Bronchial epithelial cell (primary cell): ENCODE data around the gene C4orf54. TPM values are rescaled to one million over a fixed set of nuclear protein-coding genes. Genes with fewer than 3 reads are reported as not detected.
A peak's percentile ranks its signal among the peaks of the same experiment; 100 is the strongest.

Source experiments
- DNase-seq: peaks from one replicate; pipeline ENCODE4 v3.0.0-alpha.2; 2010; ENCODE audit warnings: low read depth
- FAIRE-seq: peaks from 2 replicates; lab custom pipeline; 2011; peaks lifted over from hg19 to GRCh38; lab: Jason Lieb, UNC
- H3K27me3 ChIP-seq: 2 replicates; pipeline ENCODE4 v1.5.1; 2011; ENCODE audit warnings: low read length; ENCODE audit not compliant: control insufficient read depth, insufficient read depth
- H3K36me3 ChIP-seq: 2 replicates; pipeline ENCODE4 v1.5.1; 2011; ENCODE audit warnings: low read length; ENCODE audit not compliant: control insufficient read depth, insufficient read depth
- H3K4me3 ChIP-seq: 2 replicates; pipeline ENCODE4 v1.5.1; 2011; ENCODE audit warnings: mild to moderate bottlenecking, low read depth, low read length, control low read depth
- total RNA-seq: library from RNA; depleted of rRNA; stranded (reverse); fragments of >200 nt; gene quantifications from 2 replicates; pipeline ENCODE4 v1.2.1, GENCODE V29; 2014
- TF ChIP-seq, protein P1 (sequence below): IDR thresholded peaks from 2 replicates; pipeline ENCODE4 v1.5.1; 2011; ENCODE audit warnings: mild to moderate bottlenecking, moderate library complexity, low read length, control low read depth, inconsistent platforms; ENCODE audit not compliant: insufficient read depth, severe bottlenecking

The C4orf54 gene
- total RNA-seq, 1 donor from 2014 or later, result under 0.01 TPM

DNA sequence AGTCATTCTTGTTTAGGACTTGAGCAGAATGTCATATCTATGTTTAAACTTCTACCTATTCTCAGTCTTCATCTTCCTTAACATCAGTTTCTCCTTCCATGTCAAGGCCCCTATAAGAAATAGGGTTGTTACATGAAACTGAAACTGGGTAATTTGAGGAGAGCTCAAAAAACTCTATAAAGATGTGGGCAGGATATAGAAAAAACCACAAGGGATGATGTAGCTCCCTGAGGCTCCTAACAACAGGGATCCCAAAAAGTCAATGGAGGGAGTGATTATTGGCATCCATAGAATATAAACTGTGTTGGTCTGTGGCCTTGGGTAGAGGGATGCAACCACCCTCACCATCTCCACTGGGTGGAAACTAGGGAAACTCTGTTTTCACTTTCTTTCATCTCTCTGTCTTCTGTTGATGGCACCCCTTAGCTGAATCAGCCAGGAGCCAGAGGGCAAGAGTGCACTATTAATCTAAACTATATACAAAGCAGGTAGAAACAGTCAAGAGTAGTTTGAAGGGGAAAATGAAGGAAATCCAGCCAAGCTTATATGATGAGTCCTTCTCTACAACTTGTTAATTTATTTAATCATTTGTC lies 27.6 kb downstream of the C4orf54 start:
- DNase-seq (no peak), FAIRE-seq (no peak)
- Histone ChIP-seq H3K36me3 (no peaks in the 10 kb centered on the region), H3K27me3 (no peaks in the 10 kb centered on the region), H3K4me3 (no peak overlapping the region)
- TF ChIP-seq, protein P1, sequence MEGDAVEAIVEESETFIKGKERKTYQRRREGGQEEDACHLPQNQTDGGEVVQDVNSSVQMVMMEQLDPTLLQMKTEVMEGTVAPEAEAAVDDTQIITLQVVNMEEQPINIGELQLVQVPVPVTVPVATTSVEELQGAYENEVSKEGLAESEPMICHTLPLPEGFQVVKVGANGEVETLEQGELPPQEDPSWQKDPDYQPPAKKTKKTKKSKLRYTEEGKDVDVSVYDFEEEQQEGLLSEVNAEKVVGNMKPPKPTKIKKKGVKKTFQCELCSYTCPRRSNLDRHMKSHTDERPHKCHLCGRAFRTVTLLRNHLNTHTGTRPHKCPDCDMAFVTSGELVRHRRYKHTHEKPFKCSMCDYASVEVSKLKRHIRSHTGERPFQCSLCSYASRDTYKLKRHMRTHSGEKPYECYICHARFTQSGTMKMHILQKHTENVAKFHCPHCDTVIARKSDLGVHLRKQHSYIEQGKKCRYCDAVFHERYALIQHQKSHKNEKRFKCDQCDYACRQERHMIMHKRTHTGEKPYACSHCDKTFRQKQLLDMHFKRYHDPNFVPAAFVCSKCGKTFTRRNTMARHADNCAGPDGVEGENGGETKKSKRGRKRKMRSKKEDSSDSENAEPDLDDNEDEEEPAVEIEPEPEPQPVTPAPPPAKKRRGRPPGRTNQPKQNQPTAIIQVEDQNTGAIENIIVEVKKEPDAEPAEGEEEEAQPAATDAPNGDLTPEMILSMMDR, result no peak

DNA sequence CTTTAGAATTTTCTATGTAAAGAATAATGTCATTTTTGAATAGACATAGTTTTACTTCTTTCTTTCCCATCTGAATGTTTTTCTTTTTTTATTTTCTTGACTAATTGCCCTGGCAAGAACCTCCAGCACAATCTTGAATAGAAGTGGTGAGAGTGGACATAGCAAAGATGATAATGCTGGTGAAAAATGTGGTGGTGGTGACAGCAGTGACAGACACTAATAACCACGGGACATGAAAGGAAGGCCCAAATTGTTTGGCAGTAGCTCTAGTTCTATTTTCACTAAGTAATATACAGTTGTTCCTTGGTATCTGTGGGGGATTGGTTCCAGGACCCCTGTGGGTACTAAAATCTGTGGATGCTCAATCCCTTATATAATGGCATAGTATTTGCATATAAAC lies 29.6 kb downstream of the C4orf54 start:
- TF ChIP-seq, protein P1, result no peak
- Histone ChIP-seq H3K4me3 (no peak overlapping the region), H3K36me3 (no peaks in the 10 kb centered on the region), H3K27me3 (no peaks in the 10 kb centered on the region)
- FAIRE-seq (no peak), DNase-seq (no peak)

DNA sequence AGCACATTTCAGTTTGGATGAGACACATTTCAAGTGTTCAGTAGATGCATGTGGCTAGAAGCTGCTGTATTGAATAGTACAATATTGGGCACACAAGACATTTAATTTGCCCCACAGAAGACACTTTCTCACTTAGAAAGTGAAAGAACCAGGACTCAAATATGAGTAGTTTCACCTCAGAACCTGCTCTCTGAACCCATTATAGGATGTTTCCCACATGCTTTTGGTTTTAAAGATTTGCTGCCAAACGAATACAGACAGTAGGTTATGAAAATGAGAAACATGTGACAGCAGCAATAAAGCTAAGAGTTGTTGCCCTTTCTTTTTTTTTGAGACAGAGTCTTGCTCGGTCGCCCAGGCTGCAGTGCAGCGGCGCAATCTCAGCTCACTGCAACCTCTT lies 32.3 kb downstream of the C4orf54 start:
- Histone ChIP-seq H3K27me3 (no peaks in the 10 kb centered on the region), H3K4me3 (no peak overlapping the region), H3K36me3 (no peaks in the 10 kb centered on the region)
- FAIRE-seq, result no peak
- no peak for DNase-seq
- TF ChIP-seq, protein P1, result no peak

DNA sequence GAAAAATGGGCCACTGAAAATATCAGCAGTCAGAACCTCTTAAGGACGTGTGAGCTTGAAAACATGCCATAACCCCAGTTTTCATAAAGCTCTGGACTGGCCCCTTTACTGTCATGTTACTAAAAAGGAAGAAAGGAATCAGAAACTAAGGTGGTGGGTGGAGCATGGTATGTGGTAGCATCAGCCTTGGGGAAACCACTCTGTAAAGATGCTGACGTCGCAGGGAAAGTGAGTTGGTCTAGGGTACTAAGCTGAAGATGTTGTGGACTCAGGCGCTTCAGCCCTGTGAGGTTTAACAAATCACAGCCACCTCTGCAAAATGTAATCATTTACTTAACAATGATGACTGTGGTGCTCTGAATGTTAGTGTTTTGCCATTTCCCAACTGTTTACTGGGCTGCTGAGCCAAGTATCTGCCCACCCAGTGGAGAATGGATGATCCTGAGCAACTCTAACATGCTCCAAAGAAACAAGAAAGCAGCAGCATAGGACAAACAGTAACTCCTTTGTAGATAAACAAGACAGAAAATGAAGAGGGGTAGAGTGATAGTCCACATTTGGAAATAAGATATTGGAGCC lies 33.4 kb downstream of the C4orf54 start:
- Histone ChIP-seq H3K27me3 (no peaks in the 10 kb centered on the region), H3K4me3 (no peak overlapping the region), H3K36me3 (no peaks in the 10 kb centered on the region)
- TF ChIP-seq, protein P1, result no peak
- DNase-seq (no peak), FAIRE-seq (no peak)

DNA sequence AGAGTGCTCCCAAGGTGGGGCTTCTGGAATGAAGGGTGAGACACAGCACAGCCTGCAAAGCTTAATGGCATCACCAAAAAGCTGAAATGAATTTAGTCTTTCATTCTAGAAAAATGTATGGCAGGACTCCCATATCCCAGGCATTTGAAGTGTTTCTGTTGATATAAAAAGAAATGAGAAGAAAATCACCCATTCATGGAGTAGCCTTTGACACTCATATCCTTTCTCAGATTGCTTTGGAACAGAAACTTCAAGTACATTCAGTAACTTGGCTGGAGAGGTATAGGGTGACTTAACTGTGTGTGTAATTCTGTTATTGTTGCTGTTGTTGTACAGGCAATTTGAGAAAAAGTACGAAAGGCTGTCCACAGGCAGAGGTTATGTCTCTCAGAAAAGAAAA lies 35.3 kb downstream of the C4orf54 start:
- no peaks in the 10 kb centered on the region for H3K27me3 ChIP-seq
- H3K36me3 ChIP-seq, result no peaks in the 10 kb centered on the region
- FAIRE-seq, result no peak
- TF ChIP-seq, protein P1, result no peak
- DNase-seq, result no peak
- no peak overlapping the region for H3K4me3 ChIP-seq

DNA sequence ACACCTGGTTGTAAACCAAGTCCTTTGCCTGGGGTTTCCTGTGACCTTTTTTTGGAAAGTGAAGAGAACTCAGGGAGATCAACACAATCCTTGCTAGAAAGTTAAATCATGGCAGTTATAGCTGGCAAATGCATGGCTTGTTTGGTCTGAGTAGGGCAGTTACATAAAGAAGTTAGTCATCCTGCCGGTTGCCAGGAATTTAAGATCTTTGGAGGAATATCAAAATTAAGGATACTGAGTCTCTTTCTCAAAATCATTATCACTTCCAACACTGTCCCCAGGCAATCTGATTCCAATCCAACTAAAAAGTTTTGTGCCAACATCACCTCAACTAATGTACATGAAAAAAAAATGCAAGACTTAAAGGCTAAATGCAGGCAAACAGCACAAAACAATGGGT lies 40.3 kb downstream of the C4orf54 start:
- no peak for FAIRE-seq
- Histone ChIP-seq H3K4me3 (no peak overlapping the region), H3K36me3 (no peaks in the 10 kb centered on the region)

More for the DNA sequence above, 40.3 kb downstream of the C4orf54 start:
- TF ChIP-seq, protein P1, result no peak
- peak; percentile 10 for DNase-seq
- H3K27me3 ChIP-seq, result no peaks in the 10 kb centered on the region
